Fibroblast of villous mesenchyme (primary cell): ENCODE measurements around the gene CNNM2. TPM values are rescaled to one million over a fixed set of nuclear protein-coding genes. Genes with fewer than 3 reads are reported as not detected.

Experiments
- DNase-seq: peaks from one replicate; pipeline ENCODE4 v3.0.0-alpha.2; 2010; ENCODE audit warnings: low read depth
- H3K4me3 ChIP-seq: 2 replicates; pipeline ENCODE4 v1.5.1; 2011; ENCODE audit warnings: low read depth, mild to moderate bottlenecking, low read length
- CTCF ChIP-seq: IDR thresholded peaks from 2 replicates; pipeline ENCODE4 v1.5.1; 2012; ENCODE audit warnings: low read depth, mild to moderate bottlenecking, low read length; ENCODE audit not compliant: insufficient read depth
- total RNA-seq: library from RNA; depleted of rRNA; stranded (reverse); fragments of >200 nt; gene quantifications from 2 replicates; pipeline ENCODE4 v1.2.3, GENCODE V29; 2012

The CNNM2 gene
- total RNA-seq, result 4.7 and 8.4 TPM in 2 replicates

- no peak for TF ChIP-seq CTCF
- DNase-seq, result peak; percentile 100
- peak within 1 kb of the TSS; percentile 91 for H3K4me3 ChIP-seq
These were observed at the start of gene CNNM2 for GRCh38 chr10:102917962-102918816. Gene CNNM2, plus strand, starts transcription at chr10:102918294. Its CDS starts 187 bp downstream, at chr10:102918481.

- no peak for DNase-seq
- peak overlapping the region; percentile 59 for H3K4me3 ChIP-seq
- TF ChIP-seq CTCF, result no peak
These were observed 49.2 kb upstream of the CNNM2 start for GRCh38 chr10:102868911-102869257.

GRCh38 chr10:102869258-102870198, 48.6 kb upstream of the CNNM2 start, which contains the start of gene AS3MT:
Gene AS3MT, plus strand, starts transcription at chr10:102869470. Its CDS starts 123 bp downstream, at chr10:102869593.
- no peak for TF ChIP-seq CTCF
- H3K4me3 ChIP-seq, result peak within 1 kb of the TSS; percentile 59
- DNase-seq, result no peak

- DNase-seq, result no peak
- no peak overlapping the region for H3K4me3 ChIP-seq
- TF ChIP-seq CTCF, result no peak
These were observed 47.9 kb upstream of the CNNM2 start for GRCh38 chr10:102870221-102870620.

- no peak overlapping the region for H3K4me3 ChIP-seq
- no peak for TF ChIP-seq CTCF
- no peak for DNase-seq
These were observed 45.9 kb upstream of the CNNM2 start for GRCh38 chr10:102872163-102872562.

GRCh38 chr10:102876747-102877153, 41.3 kb upstream of the CNNM2 start:
- no peak for TF ChIP-seq CTCF
- DNase-seq, result no peak
- no peak overlapping the region for H3K4me3 ChIP-seq
